Natural killer cell (primary cell): ENCODE results near the gene ICAM2. TPM values are rescaled to one million over a fixed set of nuclear protein-coding genes. Genes with fewer than 3 reads are reported as not detected.

Experiments used
- ATAC-seq, 3 donors: fragments of 150-1000 bp in 2 of 3; fragments of 200-7000 bp in 1 of 3; cut with Tn5 transposase; 1 replicate in 1 of 3; 2 replicates in 2 of 3; pipeline ENCODE4 v1.10.0; 2021; ENCODE audit warnings: mild to moderate bottlenecking in 2 of 3, moderate library complexity in 2 of 3
- DNase-seq, 2 donors: peaks; one replicate each; pipeline versions ENCODE4 v3.0.0 to v3.0.0-alpha.2; 2013 to 2021; ENCODE audit warnings: mixed read lengths in 1 of 2
- H3K27ac ChIP-seq: one replicate; pipeline ENCODE4 v1.5.1; 2013; ENCODE audit warnings: mild to moderate bottlenecking, low read length
- H3K27me3 ChIP-seq: one replicate; pipeline ENCODE4 v1.6.1; 2013; ENCODE audit warnings: low read length; ENCODE audit not compliant: control insufficient read depth, insufficient read depth
- H3K36me3 ChIP-seq: one replicate; pipeline ENCODE4 v1.6.1; 2013; ENCODE audit warnings: low read length; ENCODE audit not compliant: control insufficient read depth, insufficient read depth
- H3K4me1 ChIP-seq: one replicate; pipeline ENCODE4 v1.6.1; 2013; ENCODE audit warnings: low read length; ENCODE audit not compliant: control insufficient read depth, insufficient read depth
- H3K4me3 ChIP-seq: one replicate; pipeline ENCODE4 v1.5.1; 2013; ENCODE audit warnings: low read length
- H3K9me3 ChIP-seq: one replicate; pipeline ENCODE4 v1.6.1; 2013; ENCODE audit warnings: low read length; ENCODE audit not compliant: control insufficient read depth, insufficient read depth
- H3K27ac Mint-ChIP-seq, 2 donors: one replicate each; pipeline ENCODE4 v1.8.0; 2022; ENCODE audit warnings: mild to moderate bottlenecking in 2 of 2, mixed read lengths in 2 of 2, moderate library complexity in 1 of 2
- H3K27me3 Mint-ChIP-seq, 2 donors: one replicate each; pipeline ENCODE4 v1.8.0; 2022; ENCODE audit warnings: low read depth in 2 of 2, mixed read lengths in 2 of 2
- H3K36me3 Mint-ChIP-seq: one replicate; pipeline ENCODE4 v1.8.0; 2022; ENCODE audit warnings: mixed read lengths
- H3K4me1 Mint-ChIP-seq, 2 donors: one replicate each; pipeline ENCODE4 v1.8.0; 2022; ENCODE audit warnings: mixed read lengths in 2 of 2
- H3K4me3 Mint-ChIP-seq: one replicate; pipeline ENCODE4 v1.8.0; 2022; ENCODE audit warnings: mild to moderate bottlenecking, moderate library complexity, mixed read lengths
- H3K9me3 Mint-ChIP-seq, 2 donors: one replicate each; pipeline ENCODE4 v1.8.0; 2022; ENCODE audit warnings: mixed read lengths in 2 of 2
- WGBS: methylation state at CpG from one replicate; pipeline ENCODE4 v1.1.7; 2013; ENCODE audit warnings: missing lambda C conversion rate; ENCODE audit not compliant: insufficient coverage; 5-methylcytosine and 5-hydroxymethylcytosine counted together
- intact Hi-C: fragments of 100-400 bp; cut with micrococcal nuclease; formaldehyde crosslinking; loops from one replicate; pipeline ENCODE4 v1.14.2; 2022
- total RNA-seq, 4 donors: library from RNA; stranded (reverse); fragments of 120-200 nt in 1 of 4; gene quantifications; one replicate each; pipeline versions ENCODE4 v1.2.3 to v1.2.4, GENCODE V29; 2013 to 2022
- TF ChIP-seq, protein P1 (sequence below): fragments of 200-600 bp; IDR thresholded peaks from one replicate; pipeline ENCODE4 v1.8.0; 2022; ENCODE audit warnings: antibody characterized with exemption

The ICAM2 gene
- total RNA-seq, 3 donors from 2014 or later (not counting 1 experiment from before 2014, with no cell fraction given): 73.2 to 91.0 (median 78.0) TPM

DNA sequence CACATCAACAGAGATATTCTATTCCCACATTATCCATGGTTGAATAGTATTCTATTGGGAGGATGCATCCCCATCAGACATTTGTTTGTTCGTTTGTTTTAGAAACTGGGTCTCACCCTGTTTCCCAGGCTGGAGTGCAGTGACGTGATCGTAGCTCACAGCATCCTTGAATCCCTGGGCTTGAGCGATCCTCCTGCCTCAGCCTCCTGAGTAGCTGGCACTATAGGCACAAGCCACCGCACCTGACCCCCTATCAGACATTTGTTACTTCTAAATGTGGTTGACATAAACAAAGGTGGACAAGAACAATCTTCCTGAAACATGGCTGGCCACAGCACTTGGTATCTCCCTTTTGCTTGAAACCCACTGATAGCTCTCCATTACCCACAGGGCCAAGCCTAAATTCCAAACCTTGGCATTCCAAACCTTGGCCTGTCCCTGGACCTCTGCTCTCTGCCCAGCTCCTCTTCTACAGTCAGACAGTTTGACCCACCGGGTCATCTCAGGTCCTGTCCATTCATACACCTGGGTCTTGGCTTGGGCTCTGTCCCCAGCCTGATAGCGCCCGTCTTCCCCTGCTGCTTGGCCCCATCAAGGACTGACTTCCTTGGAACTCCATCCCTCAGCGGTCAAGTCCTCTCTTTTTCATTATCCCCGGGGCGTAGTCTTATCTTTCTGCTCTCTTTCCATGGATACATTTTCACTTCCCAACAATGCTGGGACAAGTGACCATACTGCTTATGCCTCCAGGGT, 23.8 kb downstream of the ICAM2 start:
- Histone ChIP-seq H3K36me3 (no peaks in the 10 kb centered on the region), H3K27me3 (no peaks in the 10 kb centered on the region), H3K4me3 (no peak overlapping the region), H3K9me3 (no peaks in the 10 kb centered on the region), H3K27ac (no peak overlapping the region), H3K4me1 (peaks cover 60% of the 10 kb centered on the region)
- TF ChIP-seq, protein P1, sequence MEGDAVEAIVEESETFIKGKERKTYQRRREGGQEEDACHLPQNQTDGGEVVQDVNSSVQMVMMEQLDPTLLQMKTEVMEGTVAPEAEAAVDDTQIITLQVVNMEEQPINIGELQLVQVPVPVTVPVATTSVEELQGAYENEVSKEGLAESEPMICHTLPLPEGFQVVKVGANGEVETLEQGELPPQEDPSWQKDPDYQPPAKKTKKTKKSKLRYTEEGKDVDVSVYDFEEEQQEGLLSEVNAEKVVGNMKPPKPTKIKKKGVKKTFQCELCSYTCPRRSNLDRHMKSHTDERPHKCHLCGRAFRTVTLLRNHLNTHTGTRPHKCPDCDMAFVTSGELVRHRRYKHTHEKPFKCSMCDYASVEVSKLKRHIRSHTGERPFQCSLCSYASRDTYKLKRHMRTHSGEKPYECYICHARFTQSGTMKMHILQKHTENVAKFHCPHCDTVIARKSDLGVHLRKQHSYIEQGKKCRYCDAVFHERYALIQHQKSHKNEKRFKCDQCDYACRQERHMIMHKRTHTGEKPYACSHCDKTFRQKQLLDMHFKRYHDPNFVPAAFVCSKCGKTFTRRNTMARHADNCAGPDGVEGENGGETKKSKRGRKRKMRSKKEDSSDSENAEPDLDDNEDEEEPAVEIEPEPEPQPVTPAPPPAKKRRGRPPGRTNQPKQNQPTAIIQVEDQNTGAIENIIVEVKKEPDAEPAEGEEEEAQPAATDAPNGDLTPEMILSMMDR: no peak
- no peak for DNase-seq
- 95% methylated on average over 11 of the region's 11 CpGs for WGBS
- intact Hi-C loops: no loop called here
- Mint-ChIP-seq H3K27ac (no peak overlapping the region), H3K4me1 (peaks cover 67 to 71% of the 10 kb centered on the region in 2 donors), H3K9me3 (no peaks in the 10 kb centered on the region), H3K4me3 (peak overlapping the region; percentile 93), H3K27me3 (no peaks in the 10 kb centered on the region), H3K36me3 (no peaks in the 10 kb centered on the region)
- no peak for ATAC-seq

DNA sequence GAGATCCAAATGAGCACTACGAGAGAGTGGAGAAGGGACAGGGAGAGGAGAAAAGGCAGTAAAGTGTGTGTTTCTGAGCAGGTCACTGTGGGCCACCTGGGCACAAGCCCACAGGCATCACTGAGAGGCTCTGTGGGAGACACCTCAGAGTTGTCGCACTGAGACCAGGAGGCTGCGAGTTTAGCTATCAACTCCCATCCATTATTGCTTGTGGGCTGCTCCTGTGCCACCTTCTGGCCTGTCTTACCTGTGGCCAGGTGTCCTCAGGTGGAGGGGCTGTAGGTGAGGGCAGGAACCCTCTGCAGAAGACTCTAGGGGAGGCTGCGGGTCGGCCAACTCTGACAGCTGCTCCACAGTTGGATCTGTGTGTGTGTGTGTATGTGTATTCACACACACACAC, 24.8 kb downstream of the ICAM2 start:
- Histone ChIP-seq H3K9me3 (no peaks in the 10 kb centered on the region), H3K4me3 (no peak overlapping the region), H3K27me3 (no peaks in the 10 kb centered on the region), H3K36me3 (no peaks in the 10 kb centered on the region), H3K27ac (no peak overlapping the region), H3K4me1 (peaks cover 69% of the 10 kb centered on the region)
- H3K9me3 Mint-ChIP-seq: no peaks in the 10 kb centered on the region
- peak overlapping the region in 1 of 2 donors; percentile 67 for H3K27ac Mint-ChIP-seq
- 94% methylated on average over 3 of the region's 5 CpGs for WGBS
- H3K27me3 Mint-ChIP-seq: no peaks in the 10 kb centered on the region
- H3K36me3 Mint-ChIP-seq: no peaks in the 10 kb centered on the region
- intact Hi-C loops: no loop called here
- no peak for DNase-seq
- peak overlapping the region; percentile 38 for H3K4me3 Mint-ChIP-seq
- peaks cover 77 to 81% of the 10 kb centered on the region in 2 donors for H3K4me1 Mint-ChIP-seq
- no peak for ATAC-seq
- TF ChIP-seq, protein P1: no peak

DNA sequence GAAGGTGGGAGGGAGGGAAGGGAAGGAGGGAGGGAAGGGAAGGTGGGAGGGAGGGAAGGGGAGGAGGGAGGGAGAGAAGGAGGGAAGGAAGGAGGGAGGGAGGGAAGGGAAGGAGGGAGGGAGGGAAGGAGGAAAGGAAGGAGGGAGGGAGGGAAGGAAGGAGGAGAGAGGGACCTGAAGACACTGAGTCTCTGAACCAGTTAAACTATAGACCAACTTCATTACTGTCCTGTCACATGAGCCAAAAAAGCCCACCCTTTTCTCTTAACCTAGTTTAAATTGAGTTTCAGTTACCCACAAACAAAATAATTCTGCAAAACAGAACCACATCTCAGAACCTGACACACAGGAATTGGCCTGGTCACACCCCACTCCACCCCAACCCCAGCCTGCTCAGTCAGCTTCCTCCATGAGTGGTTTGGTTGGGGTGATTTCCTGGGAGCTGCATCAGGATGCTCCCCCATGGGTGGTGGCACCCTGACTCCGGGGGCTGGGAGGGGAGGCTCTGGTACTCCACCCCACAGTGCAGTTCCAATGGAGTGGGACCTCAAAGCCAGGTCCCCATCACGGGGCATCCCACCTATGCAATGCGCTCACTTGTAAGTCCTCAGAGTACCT, 27.0 kb downstream of the ICAM2 start:
- H3K36me3 ChIP-seq: no peaks in the 10 kb centered on the region
- peak overlapping the region; percentile 67 to 76 for H3K27ac Mint-ChIP-seq
- peak; percentile 19 to 38 (median 27) for ATAC-seq
- intact Hi-C loops: no loop called here
- H3K27ac ChIP-seq: no peak overlapping the region
- H3K4me3 Mint-ChIP-seq: peak overlapping the region; percentile 50
- no peaks in the 10 kb centered on the region for H3K9me3 ChIP-seq
- no peak overlapping the region for H3K4me3 ChIP-seq
- WGBS: 57% methylated on average over 3 of the region's 3 CpGs
- no peaks in the 10 kb centered on the region for H3K27me3 Mint-ChIP-seq
- peaks cover 63% of the 10 kb centered on the region for H3K4me1 ChIP-seq
- H3K4me1 Mint-ChIP-seq: peaks cover 70 to 73% of the 10 kb centered on the region in 2 donors
- H3K9me3 Mint-ChIP-seq: no peaks in the 10 kb centered on the region
- TF ChIP-seq, protein P1: no peak
- no peaks in the 10 kb centered on the region for H3K36me3 Mint-ChIP-seq
- DNase-seq: peak in 1 of 2 donors; percentile 62
- H3K27me3 ChIP-seq: no peaks in the 10 kb centered on the region
